NCI-H1930 (cell line): ENCODE data around the gene CDK5.
"Not testable (repeated sequence)": the region's sequence is repeated elsewhere in the genome, so short reads cannot be mapped to it uniquely, and the experiment has no call there.

Source experiments
- DNase-seq, 2 experiments: peaks; one replicate each; lab custom pipeline; 2025; lab: John Stamatoyannopoulos, UW

CDK5 gene

DNA sequence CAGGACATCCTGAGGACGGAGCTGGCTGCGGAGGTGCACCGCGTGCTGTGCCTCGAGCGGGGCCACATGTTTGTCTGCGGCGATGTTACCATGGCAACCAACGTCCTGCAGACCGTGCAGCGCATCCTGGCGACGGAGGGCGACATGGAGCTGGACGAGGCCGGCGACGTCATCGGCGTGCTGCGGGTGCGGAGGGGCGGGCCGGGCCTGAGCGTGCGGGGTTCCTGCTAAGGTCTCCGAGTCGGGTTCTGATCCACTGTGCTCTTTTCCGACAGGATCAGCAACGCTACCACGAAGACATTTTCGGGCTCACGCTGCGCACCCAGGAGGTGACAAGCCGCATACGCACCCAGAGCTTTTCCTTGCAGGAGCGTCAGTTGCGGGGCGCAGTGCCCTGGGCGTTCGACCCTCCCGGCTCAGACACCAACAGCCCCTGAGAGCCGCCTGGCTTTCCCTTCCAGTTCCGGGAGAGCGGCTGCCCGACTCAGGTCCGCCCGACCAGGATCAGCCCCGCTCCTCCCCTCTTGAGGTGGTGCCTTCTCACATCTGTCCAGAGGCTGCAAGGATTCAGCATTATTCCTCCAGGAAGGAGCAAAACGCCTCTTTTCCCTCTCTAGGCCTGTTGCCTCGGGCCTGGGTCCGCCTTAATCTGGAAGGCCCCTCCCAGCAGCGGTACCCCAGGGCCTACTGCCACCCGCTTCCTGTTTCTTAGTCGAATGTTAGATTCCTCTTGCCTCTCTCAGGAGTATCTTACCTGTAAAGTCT lies 43.8 kb downstream of the CDK5 start:
- DNase-seq = peak; percentile 95

DNA sequence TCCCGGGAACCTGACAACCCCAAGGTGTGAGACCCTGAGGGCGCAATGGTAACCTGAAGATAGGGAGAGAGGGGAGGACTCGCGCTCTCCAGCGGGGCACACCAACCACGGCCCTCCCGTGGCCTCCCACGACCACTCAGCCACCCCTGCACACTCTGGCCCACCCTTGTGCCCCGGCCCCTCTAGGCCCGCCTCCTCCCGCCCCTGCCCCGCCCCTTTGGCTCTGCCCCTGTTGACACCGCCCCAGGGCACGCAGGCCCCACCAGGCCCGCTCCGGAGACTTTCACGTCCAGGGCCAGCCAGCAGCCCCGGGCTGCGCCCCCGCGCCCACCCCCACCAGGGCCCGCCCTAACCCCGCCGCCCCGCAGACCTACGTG lies 44.4 kb downstream of the CDK5 start:
- DNase-seq = no peak

DNA sequence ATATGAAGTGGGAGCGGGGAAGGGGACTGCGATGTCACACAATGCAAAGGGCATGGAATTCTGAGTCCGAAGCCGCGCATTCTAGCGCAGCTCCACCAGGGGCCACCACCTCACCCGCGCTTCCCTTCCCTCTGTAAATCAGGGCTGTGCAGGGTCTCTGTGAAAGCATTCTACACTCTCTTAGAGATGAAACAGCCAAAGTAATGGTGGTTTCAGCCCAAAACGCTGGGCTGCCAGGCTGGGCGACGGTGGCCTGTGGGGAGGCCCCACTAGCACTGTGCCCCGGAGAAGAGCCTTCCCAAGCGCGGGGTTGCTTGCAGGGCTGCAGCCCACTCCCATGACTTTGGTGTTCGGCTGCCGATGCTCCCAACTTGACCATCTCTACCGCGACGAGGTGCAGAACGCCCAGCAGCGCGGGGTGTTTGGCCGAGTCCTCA lies 44.8 kb downstream of the CDK5 start:
- DNase-seq = peak; percentile 47 to 68

DNA sequence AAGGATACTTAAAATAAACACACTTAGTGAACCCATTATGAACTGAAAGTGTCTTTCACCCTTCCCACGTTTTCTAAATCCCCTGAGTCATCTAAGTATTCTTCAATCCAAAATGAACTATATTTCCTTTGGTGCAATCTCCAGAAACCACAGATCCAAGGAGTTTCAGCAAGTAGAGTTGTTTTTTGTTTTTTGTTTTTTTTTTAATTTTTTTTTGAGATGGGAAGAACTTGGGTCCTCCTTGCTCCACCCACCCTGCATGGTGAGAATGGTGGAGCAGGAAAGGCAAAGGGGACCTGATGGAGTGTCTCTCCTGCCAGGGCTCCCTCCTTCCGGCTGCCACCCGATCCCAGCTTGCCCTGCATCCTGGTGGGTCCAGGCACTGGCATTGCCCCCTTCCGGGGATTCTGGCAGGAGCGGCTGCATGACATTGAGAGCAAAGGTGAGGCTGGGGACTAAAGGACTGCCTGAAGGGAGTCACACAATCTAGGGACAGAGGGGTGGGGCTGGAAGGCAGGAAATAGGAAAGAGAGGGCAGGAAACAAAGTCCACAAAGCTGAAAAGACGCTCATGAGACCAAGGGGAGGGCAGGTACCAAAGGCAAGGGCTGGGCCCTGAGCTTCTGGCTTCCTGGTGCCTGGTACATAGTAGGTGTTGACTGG lies 45.5 kb downstream of the CDK5 start:
- DNase-seq = no peak

DNA sequence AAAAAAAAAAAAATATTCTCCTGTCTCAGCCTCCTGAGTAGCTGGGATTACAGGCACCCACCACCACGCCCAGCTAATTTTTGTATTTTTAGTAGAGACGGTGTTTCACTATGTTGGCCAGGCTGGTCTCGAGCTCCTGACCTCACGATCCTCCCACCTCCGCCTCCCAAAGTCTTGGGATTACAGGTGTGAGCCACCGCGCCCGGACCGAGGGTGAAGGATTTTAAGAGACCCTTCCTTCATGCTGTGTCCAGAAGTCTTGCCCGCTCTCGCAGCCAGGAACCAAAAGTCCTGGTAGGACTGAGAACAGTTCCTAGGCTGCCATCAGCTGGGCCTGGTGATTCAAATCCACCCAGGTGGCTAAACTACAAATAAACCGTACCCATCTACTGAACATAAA lies 46.1 kb downstream of the CDK5 start:
- DNase-seq = not testable (repeated sequence)

DNA sequence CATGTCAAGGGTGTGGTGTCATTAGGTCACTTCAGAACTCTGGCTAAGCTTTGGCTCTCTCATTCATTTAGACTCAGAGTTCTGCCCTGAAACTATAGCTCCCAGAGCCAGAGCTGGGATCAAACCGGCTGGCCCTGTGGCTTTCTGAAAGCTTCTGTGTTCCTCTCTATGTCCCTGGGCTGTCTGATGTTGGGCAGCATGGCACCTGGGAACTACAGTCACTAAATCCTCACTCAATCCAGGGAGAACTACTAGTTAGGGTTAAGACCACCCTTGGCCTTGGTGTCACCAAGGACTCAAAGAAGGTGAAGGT lies 46.6 kb downstream of the CDK5 start:
- no peak for DNase-seq

DNA sequence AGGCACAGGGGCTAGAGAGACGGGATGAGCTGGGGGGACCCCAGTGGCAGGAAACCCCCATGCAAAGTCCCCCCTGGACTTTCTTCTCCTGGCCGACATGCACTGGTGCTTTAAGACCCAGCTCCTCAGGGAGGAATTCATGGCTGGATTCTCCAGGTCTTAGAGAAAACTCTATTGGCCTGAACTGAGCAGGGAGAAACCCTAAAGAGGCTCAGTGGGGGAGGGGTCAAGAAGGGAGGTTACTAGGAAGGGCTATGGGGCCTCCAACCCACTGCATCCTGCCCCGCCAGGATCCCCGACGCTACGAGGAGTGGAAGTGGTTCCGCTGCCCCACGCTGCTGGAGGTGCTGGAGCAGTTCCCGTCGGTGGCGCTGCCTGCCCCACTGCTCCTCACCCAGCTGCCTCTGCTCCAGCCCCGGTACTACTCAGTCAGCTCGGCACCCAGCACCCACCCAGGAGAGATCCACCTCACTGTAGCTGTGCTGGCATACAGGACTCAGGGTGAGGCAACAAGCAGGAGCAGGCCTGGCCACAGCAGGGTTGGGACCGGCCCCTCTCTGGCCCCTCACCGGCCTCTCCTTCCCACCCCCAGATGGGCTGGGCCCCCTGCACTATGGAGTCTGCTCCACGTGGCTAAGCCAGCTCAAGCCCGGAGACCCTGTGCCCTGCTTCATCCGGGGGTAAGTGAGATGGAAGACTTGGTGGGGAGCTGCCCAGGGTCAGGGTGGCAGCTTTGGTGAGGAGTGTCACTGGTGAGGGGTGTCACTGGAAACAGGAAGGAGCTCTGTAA lies 47.2 kb downstream of the CDK5 start:
- DNase-seq = no peak

DNA sequence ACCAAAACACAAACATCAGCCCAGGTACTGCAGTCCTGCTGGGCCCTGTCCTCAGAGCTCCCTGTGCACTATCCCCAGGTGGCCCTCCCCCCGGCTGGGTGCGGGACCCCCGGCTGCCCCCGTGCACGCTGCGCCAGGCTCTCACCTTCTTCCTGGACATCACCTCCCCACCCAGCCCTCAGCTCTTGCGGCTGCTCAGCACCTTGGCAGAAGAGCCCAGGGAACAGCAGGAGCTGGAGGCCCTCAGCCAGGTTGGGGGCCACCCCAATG lies 47.7 kb downstream of the CDK5 start:
- DNase-seq = no peak

DNA sequence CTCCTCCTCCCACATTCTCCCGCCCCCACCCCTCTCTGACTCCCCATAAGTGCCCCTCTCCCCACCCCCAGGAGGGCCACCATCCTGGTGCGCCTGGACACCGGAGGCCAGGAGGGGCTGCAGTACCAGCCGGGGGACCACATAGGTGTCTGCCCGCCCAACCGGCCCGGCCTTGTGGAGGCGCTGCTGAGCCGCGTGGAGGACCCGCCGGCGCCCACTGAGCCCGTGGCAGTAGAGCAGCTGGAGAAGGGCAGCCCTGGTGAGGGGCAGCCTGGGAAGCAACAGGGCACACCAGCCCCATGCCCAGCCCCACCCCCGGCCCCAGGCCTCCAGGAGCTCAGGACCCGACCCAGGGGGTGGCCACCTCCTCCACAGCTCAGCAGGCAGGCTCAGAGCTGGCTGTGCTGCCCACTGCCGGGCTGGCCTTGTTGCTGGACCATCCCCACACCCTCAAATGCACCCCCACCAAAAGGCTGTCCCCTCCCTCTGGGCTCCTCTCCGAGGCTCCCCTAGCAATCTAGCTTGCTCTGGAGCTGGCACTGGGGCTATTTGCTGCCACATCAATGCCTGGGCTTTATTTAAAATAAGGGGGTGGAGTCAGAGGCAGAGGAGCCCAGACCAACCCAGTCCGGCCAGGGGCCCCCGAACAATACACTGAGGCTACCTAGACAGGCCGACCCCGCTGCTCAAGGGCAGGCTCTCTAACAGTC lies 48.2 kb downstream of the CDK5 start:
- no peak for DNase-seq

DNA sequence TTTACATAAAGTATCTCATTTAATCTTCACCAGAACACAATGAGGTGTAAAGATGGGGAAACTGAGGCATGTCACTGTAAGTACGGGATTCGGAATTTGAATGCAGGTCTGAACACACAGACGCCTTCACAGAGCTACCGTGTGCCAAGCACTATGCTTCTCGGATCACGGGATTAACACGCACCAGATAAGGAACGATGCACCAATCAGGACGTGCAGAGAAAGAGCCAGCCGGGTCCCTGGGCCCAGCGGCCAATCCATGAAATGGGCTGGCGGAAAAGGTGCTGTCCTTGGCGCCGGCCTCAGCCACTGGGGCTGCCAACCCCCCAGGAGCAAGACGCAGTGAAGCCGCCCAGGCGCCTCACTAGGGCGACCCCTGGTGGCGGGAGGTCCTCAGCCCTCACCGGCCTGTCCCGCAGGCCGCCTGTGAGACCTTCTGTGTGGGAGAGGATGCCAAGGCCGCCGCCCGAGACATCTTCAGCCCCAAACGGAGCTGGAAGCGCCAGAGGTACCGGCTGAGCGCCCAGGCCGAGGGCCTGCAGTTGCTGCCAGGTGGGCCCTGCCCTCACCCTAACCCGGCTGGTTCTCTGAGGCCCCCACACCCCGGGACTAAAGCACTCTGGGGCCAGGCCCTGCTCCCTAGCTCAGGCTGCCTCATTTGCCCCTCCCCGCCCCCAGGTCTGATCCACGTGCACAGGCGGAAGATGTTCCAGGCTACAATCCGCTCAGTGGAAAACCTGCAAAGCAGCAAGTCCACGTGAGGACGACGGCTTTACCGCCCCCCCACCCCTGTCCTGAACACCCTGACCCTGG lies 49.0 kb downstream of the CDK5 start:
- peak; percentile 49 to 65 for DNase-seq

DNA sequence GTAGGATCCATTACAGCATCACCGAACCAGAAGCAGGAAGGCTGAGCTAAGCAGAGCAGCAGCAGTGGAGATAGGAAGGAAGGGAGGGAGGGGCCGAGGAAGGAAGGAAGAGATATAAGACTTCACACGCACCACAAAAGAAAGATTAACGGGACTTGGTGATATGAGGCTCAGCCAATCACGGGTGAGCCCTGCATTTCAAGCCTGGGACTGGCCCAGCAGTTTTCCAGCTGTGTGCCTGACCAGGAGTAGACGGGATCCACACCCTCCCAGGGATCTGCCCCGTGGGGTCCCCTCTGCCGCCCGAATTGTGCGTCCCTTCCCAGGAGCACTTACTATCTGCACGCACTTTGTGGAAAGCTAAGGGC lies 49.6 kb downstream of the CDK5 start:
- DNase-seq = no peak

DNA sequence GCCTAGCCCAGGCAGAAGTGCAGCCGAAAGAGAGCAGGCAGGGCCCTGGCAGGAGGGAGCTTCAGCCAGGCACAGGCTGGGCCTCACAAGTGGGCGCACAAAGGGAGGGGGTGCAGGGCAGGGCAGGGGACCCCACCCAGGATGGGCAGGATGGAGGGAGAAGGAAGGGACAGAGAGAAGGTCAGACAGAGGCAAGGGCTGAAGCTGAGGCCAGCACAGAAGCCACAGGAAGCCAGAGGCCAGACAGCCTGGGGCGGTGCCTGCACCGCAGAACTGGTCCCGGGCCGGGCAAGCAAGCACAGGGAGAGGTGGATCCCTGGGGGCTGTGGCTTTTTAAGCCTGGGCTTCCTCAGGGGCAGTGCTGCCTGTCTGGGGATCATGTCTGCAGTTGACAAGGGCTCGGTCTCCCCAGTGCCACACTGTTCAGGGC lies 50.2 kb downstream of the CDK5 start:
- no peak for DNase-seq

DNA sequence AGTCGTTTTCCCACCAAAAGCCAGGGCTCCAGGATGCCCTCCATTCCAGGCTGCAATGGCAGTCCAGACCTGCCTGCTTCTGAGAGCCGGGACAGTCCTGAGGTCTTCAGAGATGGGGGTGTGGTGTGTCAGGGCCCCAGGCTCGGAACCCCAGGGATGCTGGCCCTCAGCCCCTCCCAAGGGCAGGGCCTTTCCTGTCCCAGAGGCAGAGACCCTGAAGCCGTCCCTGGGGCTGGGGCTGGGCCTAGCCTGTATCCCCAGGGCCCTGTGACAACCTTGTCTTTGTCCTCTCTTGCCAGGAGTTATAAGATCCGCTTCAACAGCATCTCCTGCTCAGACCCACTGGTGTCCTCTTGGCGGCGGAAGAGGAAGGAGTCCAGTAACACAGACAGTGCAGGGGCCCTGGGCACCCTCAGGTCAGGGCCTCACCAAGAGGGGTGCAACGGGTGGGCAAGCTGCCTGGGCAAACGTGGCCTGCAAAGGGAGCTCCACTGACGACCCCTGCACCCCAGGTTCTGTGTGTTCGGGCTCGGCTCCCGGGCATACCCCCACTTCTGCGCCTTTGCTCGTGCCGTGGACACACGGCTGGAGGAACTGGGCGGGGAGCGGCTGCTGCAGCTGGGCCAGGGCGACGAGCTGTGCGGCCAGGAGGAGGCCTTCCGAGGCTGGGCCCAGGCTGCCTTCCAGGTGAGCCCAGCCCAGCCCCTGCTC lies 51.0 kb downstream of the CDK5 start:
- DNase-seq = no peak

DNA sequence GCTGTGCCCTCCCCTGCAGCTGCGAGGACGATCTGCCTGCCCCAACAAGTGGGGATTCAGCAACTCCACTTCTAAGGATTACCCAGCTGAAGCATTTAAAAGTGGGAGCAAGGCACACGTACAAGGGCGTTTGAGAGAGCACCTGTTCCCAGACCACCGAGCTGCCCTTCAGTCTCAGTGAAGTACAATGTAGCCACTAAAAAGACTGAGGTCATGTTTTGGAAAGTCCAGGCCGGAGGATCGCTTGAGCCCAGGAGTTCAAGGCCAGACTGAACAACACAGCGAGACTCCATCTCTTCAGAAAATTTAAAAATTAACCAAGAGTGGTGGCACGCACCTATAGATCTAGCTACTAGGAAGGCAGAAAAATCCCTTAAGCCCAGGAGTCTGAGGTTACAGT lies 52.1 kb downstream of the CDK5 start:
- DNase-seq = no peak
